Progenitor cell of endocrine pancreas (in vitro differentiated cells): ENCODE measurements around the gene IPPK. TPM values are rescaled to one million over a fixed set of nuclear protein-coding genes. Genes with fewer than 3 reads are reported as not detected.

Experiments used
- DNase-seq: peaks from one replicate; pipeline ENCODE4 v3.0.0; 2021; ENCODE audit warnings: low spot score; ENCODE audit not compliant: unreplicated experiment
- H3K27ac Mint-ChIP-seq: 2 replicates; pipeline ENCODE4 v1.8.0; 2021; ENCODE audit warnings: mild to moderate bottlenecking, moderate library complexity, mixed read lengths
- H3K27me3 Mint-ChIP-seq: 2 replicates; pipeline ENCODE4 v1.8.0; 2021; ENCODE audit warnings: mixed read lengths
- H3K36me3 Mint-ChIP-seq: 2 replicates; pipeline ENCODE4 v1.8.0; 2022; ENCODE audit warnings: mixed read lengths; ENCODE audit not compliant: insufficient read depth
- H3K4me1 Mint-ChIP-seq: 2 replicates; pipeline ENCODE4 v1.8.0; 2021; ENCODE audit warnings: low read depth, mixed read lengths
- H3K4me3 Mint-ChIP-seq: 2 replicates; pipeline ENCODE4 v1.8.0; 2021; ENCODE audit warnings: low read depth, mild to moderate bottlenecking, moderate library complexity, mixed read lengths
- H3K9me3 Mint-ChIP-seq: 2 replicates; pipeline ENCODE4 v1.8.0; 2021; ENCODE audit warnings: low read depth, mixed read lengths
- total RNA-seq: library from RNA; stranded (reverse); gene quantifications from 2 replicates; pipeline ENCODE4 v1.2.1, GENCODE V29; 2021
- TF ChIP-seq, protein P1 (sequence below): fragments of 200-600 bp; sonication (generic); IDR thresholded peaks from one replicate; pipeline ENCODE4 v1.5.0; 2021; ENCODE audit warnings: antibody characterized with exemption, mild to moderate bottlenecking; ENCODE audit not compliant: unreplicated experiment

The IPPK gene
- total RNA-seq, 1 donor from 2014 or later, result 10.2 TPM

DNA sequence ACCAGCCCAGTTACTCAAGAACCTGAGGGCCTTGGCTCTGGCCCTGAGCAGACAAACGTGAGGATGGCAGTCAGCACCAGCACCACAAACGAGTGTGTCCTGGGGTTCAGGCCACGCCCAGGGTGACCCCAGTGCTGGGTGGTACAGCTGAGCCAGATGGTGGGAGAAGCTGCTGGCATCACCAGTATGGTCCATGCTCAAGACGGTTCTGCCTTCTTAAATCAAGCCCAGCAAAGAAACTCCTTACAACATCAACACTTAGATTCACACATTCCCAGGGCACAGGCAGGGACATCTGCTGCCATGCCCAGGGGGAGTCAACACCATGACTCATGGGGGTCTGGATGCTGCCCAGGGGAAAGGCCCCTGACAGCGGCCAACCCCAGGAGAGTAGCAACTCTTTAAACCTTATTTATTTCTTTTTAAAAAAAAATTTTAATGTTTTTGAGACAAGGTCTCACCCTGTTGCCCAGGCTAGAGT, 31.3 kb downstream of the IPPK start:
- no peak for DNase-seq
- TF ChIP-seq, protein P1, sequence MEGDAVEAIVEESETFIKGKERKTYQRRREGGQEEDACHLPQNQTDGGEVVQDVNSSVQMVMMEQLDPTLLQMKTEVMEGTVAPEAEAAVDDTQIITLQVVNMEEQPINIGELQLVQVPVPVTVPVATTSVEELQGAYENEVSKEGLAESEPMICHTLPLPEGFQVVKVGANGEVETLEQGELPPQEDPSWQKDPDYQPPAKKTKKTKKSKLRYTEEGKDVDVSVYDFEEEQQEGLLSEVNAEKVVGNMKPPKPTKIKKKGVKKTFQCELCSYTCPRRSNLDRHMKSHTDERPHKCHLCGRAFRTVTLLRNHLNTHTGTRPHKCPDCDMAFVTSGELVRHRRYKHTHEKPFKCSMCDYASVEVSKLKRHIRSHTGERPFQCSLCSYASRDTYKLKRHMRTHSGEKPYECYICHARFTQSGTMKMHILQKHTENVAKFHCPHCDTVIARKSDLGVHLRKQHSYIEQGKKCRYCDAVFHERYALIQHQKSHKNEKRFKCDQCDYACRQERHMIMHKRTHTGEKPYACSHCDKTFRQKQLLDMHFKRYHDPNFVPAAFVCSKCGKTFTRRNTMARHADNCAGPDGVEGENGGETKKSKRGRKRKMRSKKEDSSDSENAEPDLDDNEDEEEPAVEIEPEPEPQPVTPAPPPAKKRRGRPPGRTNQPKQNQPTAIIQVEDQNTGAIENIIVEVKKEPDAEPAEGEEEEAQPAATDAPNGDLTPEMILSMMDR, result no peak
- Mint-ChIP-seq H3K36me3 (peaks cover 10% of the 10 kb centered on the region), H3K27ac (no peak overlapping the region), H3K4me3 (no peak overlapping the region), H3K27me3 (no peaks in the 10 kb centered on the region), H3K4me1 (no peaks in the 10 kb centered on the region), H3K9me3 (no peaks in the 10 kb centered on the region)

DNA sequence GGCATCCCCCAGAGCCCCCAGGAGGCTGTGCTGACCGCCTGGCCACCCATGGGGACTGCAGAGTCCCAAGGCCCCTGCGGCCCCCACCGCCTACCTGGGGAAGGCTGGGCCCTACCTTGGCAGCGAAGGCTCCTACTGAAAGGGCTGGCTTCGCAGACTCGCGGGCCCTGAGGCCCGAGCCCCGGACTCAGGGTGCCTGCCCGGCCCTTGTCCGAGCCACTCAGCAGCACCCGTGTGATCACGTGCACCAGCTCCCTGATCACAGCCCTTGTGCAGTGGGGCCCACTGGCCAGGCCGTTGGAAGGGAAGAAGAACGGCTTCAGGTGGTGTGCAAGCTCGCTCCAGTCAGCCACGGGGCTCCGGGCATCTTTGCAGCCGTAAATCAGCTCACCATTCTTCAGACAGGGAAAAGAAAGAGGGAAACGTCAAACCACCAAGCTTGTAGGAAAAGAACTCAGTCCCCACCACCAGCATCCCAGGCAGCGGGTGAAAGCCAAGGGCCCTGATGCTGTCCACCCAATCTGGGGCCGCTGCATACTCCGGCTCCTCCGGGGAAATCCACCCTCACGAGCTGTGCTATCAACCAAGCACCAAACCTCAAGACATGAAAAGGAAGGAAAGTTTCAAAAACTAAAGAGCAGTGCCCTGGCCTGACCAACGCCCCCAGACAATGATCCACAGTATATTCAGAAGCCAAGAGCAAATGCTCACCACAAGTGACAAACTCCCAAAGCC, 31.9 kb downstream of the IPPK start:
- DNase-seq, result no peak
- H3K27ac Mint-ChIP-seq, result no peak overlapping the region
- no peaks in the 10 kb centered on the region for H3K4me1 Mint-ChIP-seq
- H3K4me3 Mint-ChIP-seq, result no peak overlapping the region
- no peaks in the 10 kb centered on the region for H3K27me3 Mint-ChIP-seq
- TF ChIP-seq, protein P1, result no peak
- H3K36me3 Mint-ChIP-seq, result peaks cover 10% of the 10 kb centered on the region
- no peaks in the 10 kb centered on the region for H3K9me3 Mint-ChIP-seq

DNA sequence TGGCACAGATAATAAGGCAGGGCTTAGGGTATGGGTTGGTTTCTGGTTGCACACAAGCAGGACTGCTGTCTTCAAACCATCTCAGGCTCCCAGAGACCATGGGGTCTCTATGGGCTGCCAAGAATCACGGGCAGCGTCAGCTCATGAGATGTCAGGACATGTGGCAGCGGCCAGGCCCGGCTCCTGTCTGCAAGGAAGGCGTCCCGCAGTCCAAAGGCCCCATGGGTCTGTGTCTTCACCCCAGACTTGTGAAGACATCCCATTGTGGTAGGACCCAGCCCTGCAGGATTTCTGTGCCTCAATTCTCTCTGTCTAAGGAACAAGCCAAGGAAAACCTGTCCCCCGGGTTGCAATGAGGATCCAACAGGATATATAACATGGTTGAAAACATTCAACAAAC, 32.6 kb downstream of the IPPK start:
- peaks cover 10% of the 10 kb centered on the region for H3K36me3 Mint-ChIP-seq
- DNase-seq, result no peak
- no peaks in the 10 kb centered on the region for H3K9me3 Mint-ChIP-seq
- TF ChIP-seq, protein P1, result no peak
- H3K4me1 Mint-ChIP-seq, result no peaks in the 10 kb centered on the region
- no peak overlapping the region for H3K4me3 Mint-ChIP-seq
- H3K27ac Mint-ChIP-seq, result no peak overlapping the region
- H3K27me3 Mint-ChIP-seq, result no peaks in the 10 kb centered on the region

DNA sequence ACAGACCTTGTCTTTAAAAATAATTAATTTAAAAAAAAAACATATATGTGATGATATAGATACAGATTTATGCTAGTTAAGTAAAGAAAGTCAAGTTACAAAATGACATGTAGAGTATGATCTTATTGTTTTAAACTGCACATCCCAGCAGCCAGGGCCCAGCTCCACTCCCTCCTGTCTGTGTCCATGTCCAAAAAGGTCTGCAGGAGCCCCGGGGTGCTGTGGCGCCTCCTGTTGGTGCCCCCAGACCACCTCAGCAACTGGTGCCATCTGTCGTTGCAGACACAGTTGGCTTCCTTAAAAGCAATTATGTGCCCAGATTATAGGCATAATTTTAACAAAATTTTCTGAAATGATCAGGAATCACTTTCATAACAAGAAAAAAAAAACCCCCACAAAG, 33.3 kb downstream of the IPPK start:
- Mint-ChIP-seq H3K27me3 (no peaks in the 10 kb centered on the region), H3K27ac (no peak overlapping the region), H3K36me3 (peaks cover 13% of the 10 kb centered on the region), H3K9me3 (no peaks in the 10 kb centered on the region), H3K4me3 (no peak overlapping the region), H3K4me1 (no peaks in the 10 kb centered on the region)
- DNase-seq, result no peak
- TF ChIP-seq, protein P1, result no peak

DNA sequence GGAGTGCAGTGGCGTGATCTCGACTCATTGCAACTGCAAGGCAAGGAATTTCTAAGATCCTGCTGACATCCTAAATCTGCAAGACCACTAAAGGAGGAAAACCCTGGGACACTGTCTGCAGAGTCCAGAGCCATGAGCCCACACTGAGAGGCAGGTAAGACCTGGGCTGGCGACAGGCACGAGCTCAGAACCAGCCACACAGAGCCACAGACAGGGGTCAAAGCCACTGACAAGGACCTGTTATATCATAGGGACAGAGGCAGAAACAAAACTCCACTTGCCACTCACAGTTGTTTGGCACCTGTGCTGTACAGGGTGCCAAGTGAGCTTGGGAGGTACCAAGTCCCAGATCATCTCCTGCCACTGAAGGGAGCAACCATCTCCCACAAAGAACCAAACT, 34.2 kb downstream of the IPPK start:
- DNase-seq, result no peak
- H3K9me3 Mint-ChIP-seq, result no peaks in the 10 kb centered on the region
- H3K36me3 Mint-ChIP-seq, result peaks cover 10% of the 10 kb centered on the region
- no peaks in the 10 kb centered on the region for H3K4me1 Mint-ChIP-seq
- no peak overlapping the region for H3K4me3 Mint-ChIP-seq
- H3K27me3 Mint-ChIP-seq, result no peaks in the 10 kb centered on the region
- no peak overlapping the region for H3K27ac Mint-ChIP-seq
- TF ChIP-seq, protein P1, result no peak
